Panc1 (cell line): ENCODE measurements around the gene LDLRAD4. TPM values are rescaled to one million over a fixed set of nuclear protein-coding genes. Genes with fewer than 3 reads are reported as not detected.

ENCODE experiments used
- ATAC-seq: fragments of 200-7000 bp; cut with Tn5 transposase; 2 replicates; pipeline ENCODE4 v1.9.1; 2020; ENCODE audit warnings: mild to moderate bottlenecking, moderate library complexity
- BruUV-seq: library from RNA; stranded (reverse); fragments of 400-500 nt; replicated peaks from 2 replicates; lab custom pipeline; 2021; lab: Mats Ljungman, UMichigan
- CTCF ChIA-PET: fragments of 300-600 bp; sonication (Branson Sonifier 250); formaldehyde crosslinking; loops from one replicate; lab custom pipeline; 2022; ENCODE audit warnings: antibody characterized with exemption; lab: Charles Lee
- POLR2A ChIA-PET: fragments of 300-600 bp; sonication (Branson Sonifier 250); formaldehyde crosslinking; loops from one replicate; lab custom pipeline; 2022; ENCODE audit warnings: antibody characterized with exemption; lab: Charles Lee
- DNase-seq: peaks from one replicate; pipeline ENCODE4 v3.0.0-alpha.2; 2010; ENCODE audit warnings: low read depth, low spot score
- H3K27ac ChIP-seq: 2 replicates; pipeline ENCODE4 v1.5.1; 2011; ENCODE audit warnings: mild to moderate bottlenecking, low read length, inconsistent platforms
- H3K27me3 ChIP-seq: fragments of 200-500 bp; sonication (Bioruptor generic); 2 replicates; pipeline ENCODE4 v1.6.0; 2014; ENCODE audit warnings: low read length, inconsistent platforms; ENCODE audit not compliant: control insufficient read depth, insufficient read depth
- H3K36me3 ChIP-seq: fragments of 200-500 bp; sonication (Bioruptor generic); 2 replicates; pipeline ENCODE4 v1.5.1; 2014; ENCODE audit warnings: inconsistent platforms, mild to moderate bottlenecking, low read length, moderate library complexity; ENCODE audit not compliant: control insufficient read depth, insufficient read depth
- H3K4me1 ChIP-seq: 2 replicates; pipeline ENCODE4 v1.5.1; 2011; ENCODE audit warnings: inconsistent platforms, mild to moderate bottlenecking, low read length, moderate library complexity; ENCODE audit not compliant: control insufficient read depth, insufficient read depth
- H3K4me3 ChIP-seq, 2 experiments: 2 replicates each; pipeline ENCODE4 v1.5.1; 2011 to 2012; ENCODE audit warnings: low read depth in 2 of 2, low read length in 2 of 2, mild to moderate bottlenecking in 2 of 2, inconsistent platforms in 1 of 2, moderate library complexity in 1 of 2
- H3K9me3 ChIP-seq: fragments of 200-500 bp; sonication (Bioruptor generic); 2 replicates; pipeline ENCODE4 v1.5.1; 2014; ENCODE audit warnings: low read depth, mild to moderate bottlenecking, inconsistent platforms, low read length, moderate library complexity; ENCODE audit not compliant: control insufficient read depth, insufficient read depth
- POLR2AphosphoS5 ChIP-seq: IDR thresholded peaks from 2 replicates; pipeline ENCODE4 v1.6.1; 2012; ENCODE audit warnings: mild to moderate bottlenecking, low read depth, low read length, moderate library complexity
- SIN3A ChIP-seq: IDR thresholded peaks from 2 replicates; pipeline ENCODE4 v1.6.1; 2012; ENCODE audit warnings: low read depth, mild to moderate bottlenecking, low read length, moderate library complexity, borderline replicate concordance; ENCODE audit not compliant: insufficient read depth
- TCF7L2 ChIP-seq: IDR thresholded peaks from 2 replicates; pipeline ENCODE4 v1.6.1; 2011; ENCODE audit warnings: mild to moderate bottlenecking, low read depth, low read length, inconsistent platforms
- in situ Hi-C: cut with HindIII; loops from 2 replicates; pipeline ENCODE4 v1.10.0; 2016; ENCODE audit warnings: low sequenced_read_pairs, low pct_unique_long_range_greater_than_20kb
- intact Hi-C: fragments of 100-400 bp; cut with micrococcal nuclease; formaldehyde crosslinking; loops from one replicate; pipeline ENCODE4 v1.10.0; 2022; ENCODE audit not compliant: unreplicated experiment
- total RNA-seq: library from RNA; stranded (reverse); gene quantifications from one replicate; pipeline ENCODE4 v1.2.1, GENCODE V29; 2021; ENCODE audit not compliant: unreplicated experiment
- TF ChIP-seq, protein P1 (sequence below), 2 experiments: IDR thresholded peaks; 2 replicates each; pipeline ENCODE4 v1.6.1; 2011 to 2012; ENCODE audit warnings: low read depth in 2 of 2, control low read depth in 1 of 2, low read length in 1 of 2, mild to moderate bottlenecking in 1 of 2, moderate library complexity in 1 of 2; ENCODE audit not compliant: insufficient read depth in 1 of 2
- TF ChIP-seq, protein P2 (sequence below): fragments of 450-650 bp; IDR thresholded peaks from 2 replicates; pipeline ENCODE4 v1.5.1; 2017; ENCODE audit warnings: mild to moderate bottlenecking

Gene LDLRAD4
- total RNA-seq, 1 experiment from 2014 or later: 0.28 TPM

DNA sequence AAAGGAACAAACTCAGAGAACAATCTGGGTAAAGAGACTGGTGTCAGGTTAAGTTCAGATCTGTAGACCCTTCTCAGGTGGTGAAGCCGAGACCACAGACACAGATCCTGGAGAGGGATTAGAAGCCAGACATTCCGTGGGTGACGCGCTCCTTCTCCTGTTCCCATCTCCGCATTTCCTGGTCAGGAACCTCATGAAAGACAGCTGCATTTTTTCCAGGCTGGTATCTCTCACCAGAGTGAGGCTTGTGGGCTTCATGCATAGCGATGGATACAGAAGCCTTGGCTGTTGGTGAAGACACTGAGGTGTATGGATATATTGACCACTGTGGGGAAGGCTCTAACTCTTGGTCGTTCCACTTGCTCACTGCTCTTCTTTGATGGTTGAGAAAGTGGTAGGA is 355.2 kb downstream of the LDLRAD4 start:
- POLR2A ChIA-PET: no interaction called here
- no peak for ATAC-seq
- Histone ChIP-seq H3K9me3 (no peaks in the 10 kb centered on the region), H3K27ac (no peak overlapping the region), H3K4me3 (no peak overlapping the region), H3K27me3 (peaks cover 2% of the 10 kb centered on the region; the same call in 1 of the 2 replicates), H3K36me3 (no peaks in the 10 kb centered on the region), H3K4me1 (no peaks in the 10 kb centered on the region)
- in situ Hi-C loops (no loop called here), intact Hi-C loops (no loop called here)
- TF ChIP-seq, protein P1, sequence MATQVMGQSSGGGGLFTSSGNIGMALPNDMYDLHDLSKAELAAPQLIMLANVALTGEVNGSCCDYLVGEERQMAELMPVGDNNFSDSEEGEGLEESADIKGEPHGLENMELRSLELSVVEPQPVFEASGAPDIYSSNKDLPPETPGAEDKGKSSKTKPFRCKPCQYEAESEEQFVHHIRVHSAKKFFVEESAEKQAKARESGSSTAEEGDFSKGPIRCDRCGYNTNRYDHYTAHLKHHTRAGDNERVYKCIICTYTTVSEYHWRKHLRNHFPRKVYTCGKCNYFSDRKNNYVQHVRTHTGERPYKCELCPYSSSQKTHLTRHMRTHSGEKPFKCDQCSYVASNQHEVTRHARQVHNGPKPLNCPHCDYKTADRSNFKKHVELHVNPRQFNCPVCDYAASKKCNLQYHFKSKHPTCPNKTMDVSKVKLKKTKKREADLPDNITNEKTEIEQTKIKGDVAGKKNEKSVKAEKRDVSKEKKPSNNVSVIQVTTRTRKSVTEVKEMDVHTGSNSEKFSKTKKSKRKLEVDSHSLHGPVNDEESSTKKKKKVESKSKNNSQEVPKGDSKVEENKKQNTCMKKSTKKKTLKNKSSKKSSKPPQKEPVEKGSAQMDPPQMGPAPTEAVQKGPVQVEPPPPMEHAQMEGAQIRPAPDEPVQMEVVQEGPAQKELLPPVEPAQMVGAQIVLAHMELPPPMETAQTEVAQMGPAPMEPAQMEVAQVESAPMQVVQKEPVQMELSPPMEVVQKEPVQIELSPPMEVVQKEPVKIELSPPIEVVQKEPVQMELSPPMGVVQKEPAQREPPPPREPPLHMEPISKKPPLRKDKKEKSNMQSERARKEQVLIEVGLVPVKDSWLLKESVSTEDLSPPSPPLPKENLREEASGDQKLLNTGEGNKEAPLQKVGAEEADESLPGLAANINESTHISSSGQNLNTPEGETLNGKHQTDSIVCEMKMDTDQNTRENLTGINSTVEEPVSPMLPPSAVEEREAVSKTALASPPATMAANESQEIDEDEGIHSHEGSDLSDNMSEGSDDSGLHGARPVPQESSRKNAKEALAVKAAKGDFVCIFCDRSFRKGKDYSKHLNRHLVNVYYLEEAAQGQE (IDR thresholded peaks at IDR 0.05; ENCODE audit: insufficient read depth in 1 of 2, low read depth in 2 of 2, low read length in 1 of 2): no peak
- TF ChIP-seq SIN3A: no peak
- TF ChIP-seq, protein P2, sequence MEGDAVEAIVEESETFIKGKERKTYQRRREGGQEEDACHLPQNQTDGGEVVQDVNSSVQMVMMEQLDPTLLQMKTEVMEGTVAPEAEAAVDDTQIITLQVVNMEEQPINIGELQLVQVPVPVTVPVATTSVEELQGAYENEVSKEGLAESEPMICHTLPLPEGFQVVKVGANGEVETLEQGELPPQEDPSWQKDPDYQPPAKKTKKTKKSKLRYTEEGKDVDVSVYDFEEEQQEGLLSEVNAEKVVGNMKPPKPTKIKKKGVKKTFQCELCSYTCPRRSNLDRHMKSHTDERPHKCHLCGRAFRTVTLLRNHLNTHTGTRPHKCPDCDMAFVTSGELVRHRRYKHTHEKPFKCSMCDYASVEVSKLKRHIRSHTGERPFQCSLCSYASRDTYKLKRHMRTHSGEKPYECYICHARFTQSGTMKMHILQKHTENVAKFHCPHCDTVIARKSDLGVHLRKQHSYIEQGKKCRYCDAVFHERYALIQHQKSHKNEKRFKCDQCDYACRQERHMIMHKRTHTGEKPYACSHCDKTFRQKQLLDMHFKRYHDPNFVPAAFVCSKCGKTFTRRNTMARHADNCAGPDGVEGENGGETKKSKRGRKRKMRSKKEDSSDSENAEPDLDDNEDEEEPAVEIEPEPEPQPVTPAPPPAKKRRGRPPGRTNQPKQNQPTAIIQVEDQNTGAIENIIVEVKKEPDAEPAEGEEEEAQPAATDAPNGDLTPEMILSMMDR: no peak
- TF ChIP-seq TCF7L2: no peak
- TF ChIP-seq POLR2AphosphoS5: no peak
- BruUV-seq: no TSS peak
- CTCF ChIA-PET: no interaction called here
- no peak for DNase-seq

DNA sequence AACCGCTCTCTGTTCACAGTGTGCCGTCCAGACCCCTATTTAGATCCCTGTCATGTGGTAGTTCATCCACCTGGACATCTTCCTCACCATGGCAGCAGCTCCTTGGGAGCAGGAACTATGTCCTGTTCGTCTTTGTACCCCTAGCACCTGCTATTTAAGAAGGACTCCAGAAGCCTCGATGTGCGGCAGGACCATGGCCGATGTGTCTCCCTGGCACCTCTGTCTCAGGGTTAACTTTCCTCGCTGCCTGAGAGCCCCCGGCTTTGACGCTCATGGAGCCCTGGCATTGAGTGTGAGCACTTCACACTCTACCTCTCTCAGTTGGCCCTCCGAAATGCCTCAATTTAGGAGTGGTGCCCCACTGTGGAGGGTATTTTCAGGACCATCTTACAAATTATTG is 355.8 kb downstream of the LDLRAD4 start:
- ATAC-seq (no peak), DNase-seq (no peak)
- TF ChIP-seq, protein P1 (IDR thresholded peaks at IDR 0.05; ENCODE audit: insufficient read depth in 1 of 2, low read depth in 2 of 2, low read length in 1 of 2): no peak
- no peak for TF ChIP-seq TCF7L2
- TF ChIP-seq, protein P2: no peak
- TF ChIP-seq POLR2AphosphoS5: no peak
- no peak for TF ChIP-seq SIN3A
- intact Hi-C loops: no loop called here
- POLR2A ChIA-PET: no interaction called here
- Histone ChIP-seq H3K27ac (no peak overlapping the region), H3K4me3 (no peak overlapping the region), H3K27me3 (peaks cover 2% of the 10 kb centered on the region; the same call in 1 of the 2 replicates), H3K4me1 (no peaks in the 10 kb centered on the region), H3K9me3 (no peaks in the 10 kb centered on the region), H3K36me3 (no peaks in the 10 kb centered on the region)
- CTCF ChIA-PET: no interaction called here
- BruUV-seq: no TSS peak
- in situ Hi-C loops: no loop called here
